GM13977 (cell line): ENCODE data around the gene SLC25A3.
A peak's percentile ranks its signal among the peaks of the same experiment; 100 is the strongest.
"Not testable (repeated sequence)": the region's sequence is repeated elsewhere in the genome, so short reads cannot be mapped to it uniquely, and the experiment has no call there.

Experiments
- DNase-seq: peaks from one replicate; pipeline ENCODE4 v3.0.0; 2012; ENCODE audit warnings: low spot score
- CTCF ChIP-seq: IDR thresholded peaks from 2 replicates; pipeline ENCODE4 v1.5.1; 2012; ENCODE audit warnings: mild to moderate bottlenecking, control low read depth; ENCODE audit not compliant: insufficient read depth; ENCODE audit errors: extremely low read depth, missing control alignments
- in situ Hi-C: fragments of 300-500 bp; cut with MboI; formaldehyde crosslinking; loops from one replicate; pipeline ENCODE4 v1.12.0; 2022; ENCODE audit warnings: low sequenced_read_pairs, low pct_unique_long_range_greater_than_20kb, mixed read lengths, inconsistent platforms; ENCODE audit not compliant: unreplicated experiment

Gene SLC25A3

GRCh38 chr12:98561846-98562245 is 31.6 kb upstream of the SLC25A3 start:
- no peak for DNase-seq
- TF ChIP-seq CTCF = no peak
- in situ Hi-C loops = no loop called here

GRCh38 chr12:98572010-98572409 is 21.5 kb upstream of the SLC25A3 start:
- in situ Hi-C loops = no loop called here
- TF ChIP-seq CTCF = peak; percentile 2
- no peak for DNase-seq

- no peak for DNase-seq
- in situ Hi-C loops = no loop called here
Observed at GRCh38 chr12:98574110-98574509, 19.4 kb upstream of the SLC25A3 start.

GRCh38 chr12:98575013-98575412 is 18.5 kb upstream of the SLC25A3 start:
- in situ Hi-C loops = no loop called here
- DNase-seq = no peak
- TF ChIP-seq CTCF = no peak

More at GRCh38 chr12:98574110-98574509, 19.4 kb upstream of the SLC25A3 start:
- TF ChIP-seq CTCF = no peak

- in situ Hi-C loops, DNase-seq: not testable (repeated sequence)
Observed at GRCh38 chr12:98576795-98577194, 16.7 kb upstream of the SLC25A3 start.

- TF ChIP-seq CTCF = no peak
- in situ Hi-C loops = no loop called here
- DNase-seq = no peak
Observed at GRCh38 chr12:98578392-98578791, 15.1 kb upstream of the SLC25A3 start.

GRCh38 chr12:98578821-98579220 is 14.7 kb upstream of the SLC25A3 start:
- in situ Hi-C loops = no loop called here
- no peak for TF ChIP-seq CTCF

More at GRCh38 chr12:98578821-98579220, 14.7 kb upstream of the SLC25A3 start:
- no peak for DNase-seq
